ENCODE measurements around the gene RHBDD3. TPM values are rescaled to one million over a fixed set of nuclear protein-coding genes. Genes with fewer than 3 reads are reported as not detected.

RHBDD3 gene
- total and polyA plus RNA-seq, 5 experiments from 2014 or later, result 4.7 to 19.2 (median 13.1) TPM

GRCh38 chr22:29275819-29276565 lies 8.2 kb upstream of the RHBDD3 start:
- Mint-ChIP-seq H3K27ac (peak overlapping the region in 6 of 10 donors; percentile 3 to 80 (median 28)), H3K4me1 (peaks cover 34 to 81% (median 78%) of the 10 kb centered on the region in 4 donors), H3K4me3 (peak overlapping the region in 5 of 10 donors; percentile 20 to 37 (median 25)), H3K9me3 (no peaks in the 10 kb centered on the region), H3K36me3 (peaks cover 5 to 95% (median 23%) of the 10 kb centered on the region in 3 donors), H3K27me3 (no peaks in the 10 kb centered on the region)
- DNase-seq (no peak), ATAC-seq (no peak)
- POLR2A ChIA-PET, result interaction anchor here (1.8 kb wide), 1 partner anchor 7 kb away, joined by 4 read pairs; no protein-coding TSS in a partner anchor

- H3K4me1 Mint-ChIP-seq, result peaks cover 36 to 86% (median 84%) of the 10 kb centered on the region in 4 donors
- DNase-seq (no peak), ATAC-seq (no peak)
- peaks cover 5 to 92% (median 23%) of the 10 kb centered on the region in 3 donors for H3K36me3 Mint-ChIP-seq
- peak overlapping the region in 5 of 10 donors; percentile 16 to 58 (median 47) for H3K27ac Mint-ChIP-seq
- no peaks in the 10 kb centered on the region for H3K27me3 Mint-ChIP-seq
- H3K9me3 Mint-ChIP-seq, result no peaks in the 10 kb centered on the region
- H3K4me3 Mint-ChIP-seq, result peak overlapping the region in 3 of 10 donors; percentile 10 to 29 (median 25)
- POLR2A ChIA-PET, result no interaction called here
Measured at GRCh38 chr22:29275167-29275566, 7.4 kb upstream of the RHBDD3 start.

- POLR2A ChIA-PET, result no interaction called here
- DNase-seq (no peak), ATAC-seq (no peak)
- Mint-ChIP-seq H3K4me1 (peaks cover 39 to 90% (median 83%) of the 10 kb centered on the region in 4 donors), H3K4me3 (peak overlapping the region in 7 of 10 donors; percentile 84 to 99 (median 95)), H3K27me3 (peaks cover 0 to 3% (median 0%) of the 10 kb centered on the region in 5 donors), H3K27ac (peak overlapping the region in 6 of 10 donors; percentile 9 to 79 (median 40)), H3K36me3 (peaks cover 11 to 66% (median 15%) of the 10 kb centered on the region in 3 donors), H3K9me3 (peaks cover 0 to 3% (median 0%) of the 10 kb centered on the region in 9 donors)
Measured at GRCh38 chr22:29272624-29273023, 4.8 kb upstream of the RHBDD3 start.

GRCh38 chr22:29270475-29271271 lies 2.9 kb upstream of the RHBDD3 start:
- peaks cover 5 to 48% (median 15%) of the 10 kb centered on the region in 3 donors for H3K36me3 Mint-ChIP-seq
- ATAC-seq (no peak), DNase-seq (no peak)
- peaks cover 0 to 3% (median 0%) of the 10 kb centered on the region in 5 donors for H3K27me3 Mint-ChIP-seq
- POLR2A ChIA-PET, result interaction anchor here (0.9 to 1.7 kb wide), 4 partner anchors 9 to 471 kb away, joined by 3 to 5 read pairs (median 4); partner anchors contain the start of gene XBP1
- H3K4me1 Mint-ChIP-seq, result peaks cover 45 to 89% (median 81%) of the 10 kb centered on the region in 4 donors
- H3K9me3 Mint-ChIP-seq, result peaks cover 0 to 3% (median 0%) of the 10 kb centered on the region in 9 donors
- H3K4me3 Mint-ChIP-seq, result peak overlapping the region; percentile 90 to 99 (median 96)
- H3K27ac Mint-ChIP-seq, result peak overlapping the region; percentile 68 to 100 (median 90)

- H3K4me1 Mint-ChIP-seq, result peaks cover 43 to 81% (median 73%) of the 10 kb centered on the region in 4 donors
- POLR2A ChIA-PET, result interaction anchor here (0.9 to 1.7 kb wide), 5 partner anchors 9 to 470 kb away, joined by 3 to 5 read pairs (median 3); partner anchors contain the start of gene XBP1
- H3K27me3 Mint-ChIP-seq, result peaks cover 0 to 3% (median 0%) of the 10 kb centered on the region in 5 donors
- no peak for ATAC-seq
- H3K27ac Mint-ChIP-seq, result peak overlapping the region; percentile 94 to 100 (median 97)
- peaks cover 5 to 41% (median 10%) of the 10 kb centered on the region in 3 donors for H3K36me3 Mint-ChIP-seq
- peaks cover 0 to 3% (median 0%) of the 10 kb centered on the region in 9 donors for H3K9me3 Mint-ChIP-seq
- peak in 1 of 10 donors; percentile 9 for DNase-seq
- peak overlapping the region; percentile 90 to 99 (median 96) for H3K4me3 Mint-ChIP-seq
Measured at GRCh38 chr22:29269731-29270474, 2.1 kb upstream of the RHBDD3 start.

- peak overlapping the region; percentile 94 to 100 (median 97) for H3K27ac Mint-ChIP-seq
- no peak for DNase-seq
- peak overlapping the region; percentile 90 to 99 (median 96) for H3K4me3 Mint-ChIP-seq
- H3K4me1 Mint-ChIP-seq, result peaks cover 39 to 75% (median 67%) of the 10 kb centered on the region in 4 donors
- POLR2A ChIA-PET, result interaction anchor here (0.9 to 1.1 kb wide), 5 partner anchors 8 to 35 kb away, joined by 3 to 4 read pairs (median 3); no protein-coding TSS in a partner anchor
- peaks cover 0 to 3% (median 0%) of the 10 kb centered on the region in 9 donors for H3K9me3 Mint-ChIP-seq
- no peak for ATAC-seq
- peaks cover 5 to 34% (median 7%) of the 10 kb centered on the region in 3 donors for H3K36me3 Mint-ChIP-seq
- peaks cover 0 to 3% (median 0%) of the 10 kb centered on the region in 5 donors for H3K27me3 Mint-ChIP-seq
Measured at GRCh38 chr22:29269230-29269604, 1.4 kb upstream of the RHBDD3 start.

- H3K36me3 Mint-ChIP-seq, result peaks cover 5 to 29% (median 7%) of the 10 kb centered on the region in 3 donors
- peaks cover 39 to 69% (median 62%) of the 10 kb centered on the region in 4 donors for H3K4me1 Mint-ChIP-seq
- H3K27me3 Mint-ChIP-seq, result peaks cover 0 to 3% (median 0%) of the 10 kb centered on the region in 5 donors
- peak in 5 of 10 donors; percentile 7 to 36 (median 32) for DNase-seq
- peak overlapping the region; percentile 96 to 100 (median 98) for H3K27ac Mint-ChIP-seq
- POLR2A ChIA-PET, result interaction anchor here (0.8 to 1.1 kb wide), 6 partner anchors 8 to 464 kb away, joined by 3 to 4 read pairs (median 3); no protein-coding TSS in a partner anchor
- peak overlapping the region; percentile 90 to 99 (median 96) for H3K4me3 Mint-ChIP-seq
- H3K9me3 Mint-ChIP-seq, result peaks cover 0 to 3% (median 0%) of the 10 kb centered on the region in 9 donors
- peak; percentile 23 to 30 for ATAC-seq
Measured at GRCh38 chr22:29268511-29269229, 889 bp upstream of the RHBDD3 start.

- peaks cover 0 to 3% (median 0%) of the 10 kb centered on the region in 9 donors for H3K9me3 Mint-ChIP-seq
- H3K27ac Mint-ChIP-seq, result peak overlapping the region; percentile 89 to 100 (median 98)
- H3K4me1 Mint-ChIP-seq, result peaks cover 36 to 57% (median 50%) of the 10 kb centered on the region in 4 donors
- peak overlapping the region; percentile 90 to 99 (median 96) for H3K4me3 Mint-ChIP-seq
- peaks cover 0 to 3% (median 0%) of the 10 kb centered on the region in 5 donors for H3K27me3 Mint-ChIP-seq
- H3K36me3 Mint-ChIP-seq, result peaks cover 5 to 17% (median 7%) of the 10 kb centered on the region in 3 donors
- ATAC-seq (peak in 1 of 2 donors; percentile 42), DNase-seq (no peak)
- POLR2A ChIA-PET, result no interaction called here
Measured at GRCh38 chr22:29267462-29267857, 321 bp downstream of the RHBDD3 start.

GRCh38 chr22:29266564-29267461 lies 968 bp downstream of the RHBDD3 start:
- no peak for DNase-seq
- peak overlapping the region; percentile 22 to 100 (median 86) for H3K27ac Mint-ChIP-seq
- no peak for ATAC-seq
- H3K4me1 Mint-ChIP-seq, result peaks cover 30 to 51% (median 44%) of the 10 kb centered on the region in 4 donors
- H3K9me3 Mint-ChIP-seq, result peaks cover 0 to 3% (median 0%) of the 10 kb centered on the region in 9 donors
- POLR2A ChIA-PET, result no interaction called here
- peak overlapping the region; percentile 90 to 99 (median 96) for H3K4me3 Mint-ChIP-seq
- peaks cover 0 to 3% (median 0%) of the 10 kb centered on the region in 5 donors for H3K27me3 Mint-ChIP-seq
- H3K36me3 Mint-ChIP-seq, result peaks cover 5 to 10% (median 7%) of the 10 kb centered on the region in 3 donors

GRCh38 chr22:29265929-29266328 lies 1.9 kb downstream of the RHBDD3 start:
- POLR2A ChIA-PET, result no interaction called here
- no peak for ATAC-seq
- DNase-seq, result no peak
- H3K4me3 Mint-ChIP-seq, result peak overlapping the region in 6 of 10 donors; percentile 8 to 99 (median 80)
- peak overlapping the region in 2 of 10 donors; percentile 16 to 43 for H3K27ac Mint-ChIP-seq
- H3K36me3 Mint-ChIP-seq, result peaks cover 5 to 7% (median 5%) of the 10 kb centered on the region in 3 donors
- H3K4me1 Mint-ChIP-seq, result peaks cover 25 to 42% (median 36%) of the 10 kb centered on the region in 4 donors
- H3K9me3 Mint-ChIP-seq, result peaks cover 0 to 3% (median 0%) of the 10 kb centered on the region in 9 donors
- H3K27me3 Mint-ChIP-seq, result peaks cover 0 to 3% (median 0%) of the 10 kb centered on the region in 5 donors
